NT2/D1 (cell line): ENCODE data around the gene SPAG5.

Experiments used
- DNase-seq: peaks from one replicate; pipeline ENCODE4 v3.0.0-alpha.2; 2011; ENCODE audit warnings: low read depth, low spot score
- H3K27me3 ChIP-seq: 2 replicates; pipeline ENCODE4 v1.6.0; 2011; ENCODE audit warnings: mild to moderate bottlenecking; ENCODE audit not compliant: insufficient read length, insufficient read depth
- H3K36me3 ChIP-seq: 2 replicates; pipeline ENCODE4 v1.6.1; 2011; ENCODE audit warnings: mild to moderate bottlenecking, low read length, mixed read lengths; ENCODE audit not compliant: insufficient read depth, insufficient read length
- H3K4me1 ChIP-seq: 2 replicates; pipeline ENCODE4 v1.5.1; 2011; ENCODE audit not compliant: insufficient read depth, insufficient read length
- H3K4me3 ChIP-seq: 2 replicates; pipeline ENCODE4 v1.5.1; 2011; ENCODE audit warnings: low read depth; ENCODE audit not compliant: insufficient read length
- H3K9ac ChIP-seq: 2 replicates; pipeline ENCODE4 v1.6.0; 2011; ENCODE audit warnings: low read depth; ENCODE audit not compliant: insufficient read length
- H3K9me3 ChIP-seq: 2 replicates; pipeline ENCODE4 v1.5.1; 2011; ENCODE audit warnings: mild to moderate bottlenecking, low read length; ENCODE audit not compliant: insufficient read depth
- SUZ12 ChIP-seq: IDR thresholded peaks from 2 replicates; pipeline ENCODE4 v1.6.1; 2011; ENCODE audit not compliant: insufficient read length, insufficient read depth; ENCODE audit errors: extremely low read depth
- YY1 ChIP-seq: IDR thresholded peaks from 2 replicates; pipeline ENCODE4 v1.6.1; 2011; ENCODE audit not compliant: insufficient read length, insufficient read depth
- ZNF274 ChIP-seq: IDR thresholded peaks from 2 replicates; pipeline ENCODE4 v1.6.1; 2011; ENCODE audit warnings: mild to moderate bottlenecking, low read depth, low read length

Gene SPAG5

DNA sequence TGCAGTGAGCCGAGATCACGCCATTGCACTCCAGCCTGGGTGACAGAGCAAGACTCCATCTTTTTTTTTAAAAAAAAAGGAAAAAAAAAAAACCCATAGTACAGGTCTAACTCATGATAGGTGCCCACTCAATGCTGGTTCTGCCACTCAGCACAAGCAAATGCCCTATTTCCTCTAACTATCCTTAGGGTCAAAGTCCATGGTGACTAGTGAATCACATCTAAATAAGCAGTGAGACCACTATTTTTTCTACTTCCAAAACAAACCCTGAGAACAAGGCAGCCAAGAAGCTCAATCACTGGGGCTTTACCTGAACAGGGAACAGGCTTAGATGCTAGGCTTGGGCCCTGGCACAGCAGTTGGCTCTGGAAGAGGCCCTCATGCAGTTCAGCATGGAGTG, 42.8 kb upstream of the SPAG5 start:
- peaks cover 75% of the 10 kb centered on the region for H3K36me3 ChIP-seq
- no peaks in the 10 kb centered on the region for H3K27me3 ChIP-seq
- H3K4me1 ChIP-seq = no peaks in the 10 kb centered on the region
- no peak for DNase-seq
- no peak overlapping the region for H3K4me3 ChIP-seq
- H3K9me3 ChIP-seq = no peaks in the 10 kb centered on the region
- H3K9ac ChIP-seq = no peak overlapping the region
- TF ChIP-seq SUZ12 (no peak), YY1 (no peak), ZNF274 (no peak)

DNA sequence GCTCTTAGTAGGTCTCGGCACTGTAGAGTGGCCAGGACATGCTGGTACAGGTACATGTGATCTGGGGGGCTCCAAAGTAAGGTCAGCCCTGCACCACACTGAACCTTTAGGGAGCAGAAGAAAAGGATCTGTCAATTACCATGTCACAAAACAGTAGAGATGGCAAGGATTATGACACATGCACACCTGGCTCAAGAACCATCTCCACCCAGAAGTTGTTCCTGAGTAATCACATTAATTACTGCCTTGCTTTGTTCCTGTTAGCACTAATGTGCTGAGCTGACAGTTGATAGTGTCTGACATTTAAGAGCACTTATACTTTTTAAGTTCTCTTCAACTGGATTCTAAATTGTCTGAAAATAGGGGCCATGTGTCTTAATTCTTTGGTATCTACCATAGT, 36.7 kb upstream of the SPAG5 start:
- H3K9ac ChIP-seq = no peak overlapping the region
- TF ChIP-seq ZNF274 = no peak
- TF ChIP-seq SUZ12 = no peak
- TF ChIP-seq YY1 = no peak
- no peaks in the 10 kb centered on the region for H3K9me3 ChIP-seq
- DNase-seq = no peak
- H3K4me3 ChIP-seq = no peak overlapping the region
- H3K27me3 ChIP-seq = no peaks in the 10 kb centered on the region
- peaks cover 98% of the 10 kb centered on the region for H3K36me3 ChIP-seq
- H3K4me1 ChIP-seq = no peaks in the 10 kb centered on the region

- Histone ChIP-seq H3K4me1 (no peaks in the 10 kb centered on the region), H3K9me3 (no peaks in the 10 kb centered on the region), H3K9ac (no peak overlapping the region), H3K4me3 (no peak overlapping the region), H3K27me3 (no peaks in the 10 kb centered on the region), H3K36me3 (peaks cover 95% of the 10 kb centered on the region)
- TF ChIP-seq YY1 (no peak), SUZ12 (no peak), ZNF274 (no peak)
- no peak for DNase-seq
Measured at GRCh38 chr17:28634206-28634865, 35.5 kb upstream of the SPAG5 start.

DNA sequence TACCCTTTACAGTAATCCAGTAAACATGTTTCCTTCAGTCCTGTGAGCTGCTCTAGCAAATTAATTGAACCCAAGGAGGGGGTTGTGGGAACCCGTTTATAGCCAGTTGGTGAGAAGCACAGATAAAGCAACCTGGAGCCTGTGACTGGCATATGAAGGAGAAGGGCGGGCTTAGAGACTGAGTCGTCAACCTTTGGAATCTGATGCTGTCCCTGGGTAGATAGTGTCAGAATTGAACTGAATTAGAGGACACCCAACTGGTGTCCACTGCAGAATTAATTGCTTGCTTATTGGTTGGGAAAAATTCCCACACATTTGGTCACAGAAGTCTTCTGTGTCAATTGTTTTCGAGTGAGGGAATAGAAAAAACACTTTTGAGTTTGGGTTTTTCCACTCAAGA, 28.0 kb upstream of the SPAG5 start:
- Histone ChIP-seq H3K9ac (no peak overlapping the region), H3K9me3 (no peaks in the 10 kb centered on the region), H3K27me3 (no peaks in the 10 kb centered on the region), H3K36me3 (peaks cover 85% of the 10 kb centered on the region), H3K4me1 (no peaks in the 10 kb centered on the region), H3K4me3 (no peak overlapping the region)
- TF ChIP-seq ZNF274 = no peak
- TF ChIP-seq YY1 = no peak
- no peak for TF ChIP-seq SUZ12
- DNase-seq = no peak

DNA sequence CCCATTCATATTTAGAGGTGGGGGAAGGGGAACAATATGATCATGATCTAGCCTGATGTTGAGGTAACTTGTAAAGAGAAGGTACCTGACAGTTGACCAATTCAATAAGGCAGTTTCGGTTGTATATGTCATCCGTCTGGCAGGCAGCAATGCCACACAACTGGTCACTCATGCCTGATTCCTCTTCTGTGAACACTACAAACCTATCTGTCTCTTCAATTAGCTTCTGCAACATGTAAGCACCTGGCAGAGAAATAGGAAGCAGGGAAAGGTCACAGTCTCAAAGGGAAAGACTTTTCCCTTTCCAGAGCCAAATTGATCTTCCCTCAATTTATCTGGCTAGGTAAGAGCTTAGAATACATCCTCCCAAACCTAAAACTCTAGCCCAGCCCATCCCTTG, 25.3 kb upstream of the SPAG5 start:
- H3K4me1 ChIP-seq = no peaks in the 10 kb centered on the region
- TF ChIP-seq SUZ12 (no peak), YY1 (no peak), ZNF274 (no peak)
- H3K9me3 ChIP-seq = no peaks in the 10 kb centered on the region
- no peaks in the 10 kb centered on the region for H3K27me3 ChIP-seq
- H3K9ac ChIP-seq = no peak overlapping the region
- H3K4me3 ChIP-seq = no peak overlapping the region
- DNase-seq = no peak
- peaks cover 91% of the 10 kb centered on the region for H3K36me3 ChIP-seq

DNA sequence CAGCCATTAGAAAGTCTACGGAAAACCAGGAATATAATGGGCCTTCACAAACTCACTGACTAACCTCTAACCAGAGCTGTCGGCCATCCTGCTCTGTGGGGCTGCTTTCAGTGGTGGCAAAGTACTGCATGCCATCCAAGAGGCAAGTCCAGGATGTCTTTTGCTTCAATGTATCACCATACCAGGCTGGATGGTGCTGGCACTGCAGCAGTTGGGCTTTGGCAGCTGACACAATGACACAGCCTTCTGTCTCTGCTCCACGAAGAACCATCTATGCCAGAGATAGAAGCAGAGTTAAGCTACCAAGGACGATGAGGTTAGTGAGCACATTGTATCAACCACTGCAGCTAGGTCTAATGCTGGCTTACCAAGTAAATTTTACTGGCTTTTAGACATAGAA, 24.9 kb upstream of the SPAG5 start:
- Histone ChIP-seq H3K4me3 (no peak overlapping the region), H3K9me3 (no peaks in the 10 kb centered on the region), H3K36me3 (peaks cover 91% of the 10 kb centered on the region), H3K4me1 (no peaks in the 10 kb centered on the region), H3K9ac (no peak overlapping the region), H3K27me3 (no peaks in the 10 kb centered on the region)
- no peak for DNase-seq
- TF ChIP-seq SUZ12 (no peak), YY1 (no peak), ZNF274 (no peak)

GRCh38 chr17:28622186-28622585, 23.4 kb upstream of the SPAG5 start:
- Histone ChIP-seq H3K36me3 (peaks cover 91% of the 10 kb centered on the region), H3K4me1 (no peaks in the 10 kb centered on the region), H3K9ac (no peak overlapping the region), H3K9me3 (no peaks in the 10 kb centered on the region), H3K27me3 (no peaks in the 10 kb centered on the region), H3K4me3 (no peak overlapping the region)
- no peak for DNase-seq
- TF ChIP-seq ZNF274 (no peak), YY1 (no peak), SUZ12 (no peak)
